GM12801 (cell line): Measurements from ENCODE around the gene CNIH2.

Experiments
- CTCF ChIP-seq: IDR thresholded peaks from one replicate; pipeline ENCODE4 v1.5.1; 2011; ENCODE audit warnings: control low read depth; ENCODE audit not compliant: insufficient read length; ENCODE audit errors: extremely low read depth

Gene CNIH2

GRCh38 chr11:66243782-66244535 lies 34.0 kb upstream of the CNIH2 start:
- TF ChIP-seq CTCF: no peak

DNA sequence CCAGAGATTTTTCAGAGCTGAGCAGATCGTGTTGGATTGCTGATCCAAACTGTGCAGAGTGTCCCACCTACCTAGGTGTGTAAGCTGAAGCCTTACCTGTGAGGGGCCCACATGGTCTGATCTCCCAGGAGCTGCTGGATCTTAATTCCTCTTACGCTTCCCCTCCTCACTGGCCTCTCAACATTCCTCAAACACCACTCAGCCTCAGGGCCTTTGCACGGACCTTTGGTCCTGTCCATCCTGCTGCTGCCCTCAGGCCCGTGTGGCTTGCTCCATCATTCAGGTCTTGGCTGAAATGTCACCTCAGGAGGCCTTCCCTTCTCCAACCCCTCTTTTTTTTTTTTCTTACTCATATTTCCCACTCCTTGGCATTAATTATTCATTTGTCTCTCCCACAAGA lies 30.7 kb upstream of the CNIH2 start:
- TF ChIP-seq CTCF: no peak

- no peak for TF ChIP-seq CTCF
These were observed 30.2 kb upstream of the CNIH2 start for GRCh38 chr11:66247801-66248200.

DNA sequence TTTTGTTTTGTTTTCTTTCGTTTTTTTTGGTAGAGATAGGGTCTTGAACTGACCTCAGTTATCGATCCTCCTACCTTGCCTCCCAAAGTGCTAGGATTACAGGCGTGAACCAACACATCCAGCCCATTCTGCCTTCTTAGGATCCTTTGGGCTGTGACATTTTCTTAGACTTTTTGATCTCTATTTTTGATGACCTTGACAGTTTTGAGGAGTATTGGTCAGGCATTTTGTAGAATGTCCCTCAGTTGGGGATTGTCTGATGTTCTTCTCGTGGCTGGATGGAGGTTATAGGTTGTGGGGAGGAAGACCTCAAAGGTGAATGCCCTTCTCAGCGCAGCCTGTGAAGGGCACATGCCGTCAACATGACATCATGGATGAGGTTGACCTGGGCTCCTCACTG lies 29.1 kb upstream of the CNIH2 start:
- TF ChIP-seq CTCF: no peak

DNA sequence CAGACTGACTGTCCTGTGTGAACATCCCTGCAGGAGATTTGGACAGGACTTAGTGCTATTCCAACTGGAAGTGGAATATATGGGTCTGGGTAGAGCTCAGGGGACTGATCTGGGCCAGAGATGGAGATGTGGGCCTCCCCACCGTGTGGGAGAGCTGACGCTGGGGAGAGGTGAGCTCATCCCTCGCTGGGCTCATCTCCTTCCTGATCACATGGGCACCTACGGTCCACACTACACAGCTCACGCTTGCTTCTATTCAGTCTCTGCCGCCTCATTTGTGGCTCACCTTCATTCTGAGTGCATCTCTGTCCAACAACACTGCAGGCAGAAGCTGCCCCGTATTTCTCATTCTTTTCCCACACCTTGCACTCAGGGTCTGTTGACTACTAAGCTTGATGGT lies 26.2 kb upstream of the CNIH2 start:
- no peak for TF ChIP-seq CTCF

GRCh38 chr11:66258473-66258893 lies 19.5 kb upstream of the CNIH2 start:
- no peak for TF ChIP-seq CTCF

DNA sequence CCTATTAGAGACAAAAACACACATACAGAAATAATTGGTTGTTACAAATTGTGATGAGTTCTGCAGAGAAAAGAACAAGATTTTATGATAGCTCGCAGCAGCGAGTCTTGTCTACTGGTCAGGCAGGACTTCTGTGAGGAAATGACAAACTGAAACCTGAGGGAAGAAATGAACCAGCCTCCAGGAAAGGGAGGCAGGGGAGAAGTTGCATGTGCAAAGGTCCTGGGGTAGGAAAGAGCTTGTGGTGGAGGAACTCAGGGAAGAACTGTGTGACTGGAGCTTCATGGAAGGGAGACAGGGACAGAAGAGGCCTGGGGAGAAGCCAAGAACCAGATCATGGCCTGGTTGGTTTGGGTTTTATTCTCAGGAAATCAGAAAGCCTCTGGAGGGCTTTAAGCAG lies 18.8 kb upstream of the CNIH2 start:
- no peak for TF ChIP-seq CTCF
